Renal pelvis (tissue), 12 donors: ENCODE results near the gene VPS54. TPM values are rescaled to one million over a fixed set of nuclear protein-coding genes. Genes with fewer than 3 reads are reported as not detected.
A peak's percentile ranks its signal among the peaks of the same experiment; 100 is the strongest.

ENCODE experiments used
- DNase-seq: peaks from one replicate; pipeline ENCODE4 v3.0.0-alpha.2; 2013
- long read RNA-seq, 16 experiments: transcript quantifications; one replicate each; lab custom pipeline, GENCODE V29; 2026
- polyA plus RNA-seq, 3 donors: library from polyadenylated mRNA; unstranded; fragments of 120-200 nt; gene quantifications; one replicate each; pipeline ENCODE4 v1.2.1, GENCODE V29; 2013; ENCODE audit not compliant: insufficient read length in 3 of 3

Gene VPS54, protein sequence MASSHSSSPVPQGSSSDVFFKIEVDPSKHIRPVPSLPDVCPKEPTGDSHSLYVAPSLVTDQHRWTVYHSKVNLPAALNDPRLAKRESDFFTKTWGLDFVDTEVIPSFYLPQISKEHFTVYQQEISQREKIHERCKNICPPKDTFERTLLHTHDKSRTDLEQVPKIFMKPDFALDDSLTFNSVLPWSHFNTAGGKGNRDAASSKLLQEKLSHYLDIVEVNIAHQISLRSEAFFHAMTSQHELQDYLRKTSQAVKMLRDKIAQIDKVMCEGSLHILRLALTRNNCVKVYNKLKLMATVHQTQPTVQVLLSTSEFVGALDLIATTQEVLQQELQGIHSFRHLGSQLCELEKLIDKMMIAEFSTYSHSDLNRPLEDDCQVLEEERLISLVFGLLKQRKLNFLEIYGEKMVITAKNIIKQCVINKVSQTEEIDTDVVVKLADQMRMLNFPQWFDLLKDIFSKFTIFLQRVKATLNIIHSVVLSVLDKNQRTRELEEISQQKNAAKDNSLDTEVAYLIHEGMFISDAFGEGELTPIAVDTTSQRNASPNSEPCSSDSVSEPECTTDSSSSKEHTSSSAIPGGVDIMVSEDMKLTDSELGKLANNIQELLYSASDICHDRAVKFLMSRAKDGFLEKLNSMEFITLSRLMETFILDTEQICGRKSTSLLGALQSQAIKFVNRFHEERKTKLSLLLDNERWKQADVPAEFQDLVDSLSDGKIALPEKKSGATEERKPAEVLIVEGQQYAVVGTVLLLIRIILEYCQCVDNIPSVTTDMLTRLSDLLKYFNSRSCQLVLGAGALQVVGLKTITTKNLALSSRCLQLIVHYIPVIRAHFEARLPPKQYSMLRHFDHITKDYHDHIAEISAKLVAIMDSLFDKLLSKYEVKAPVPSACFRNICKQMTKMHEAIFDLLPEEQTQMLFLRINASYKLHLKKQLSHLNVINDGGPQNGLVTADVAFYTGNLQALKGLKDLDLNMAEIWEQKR
- polyA plus RNA-seq = 10 to 100 TPM; 43.8 to 47.9 (median 44.6) TPM
- long read RNA-seq, donor 1, full-length matches to known transcripts = 3 of 8 reads
- long read RNA-seq, donor 1, partial matches to known transcripts = 5 of 8 reads
- long read RNA-seq, donor 1, other reads (novel, unspliced or antisense) = 0 of 8 reads
- long read RNA-seq, donor 2 = 0 reads
- long read RNA-seq, donor 3 = 0 reads
- long read RNA-seq, donor 4, full-length matches to known transcripts = 3 of 3 reads
- long read RNA-seq, donor 4, partial matches to known transcripts = 0 of 3 reads
- long read RNA-seq, donor 4, other reads (novel, unspliced or antisense) = 0 of 3 reads
- long read RNA-seq, donor 5 = 0 reads
- long read RNA-seq, donor 6, partial matches to known transcripts = 7 of 8 reads
- long read RNA-seq, donor 6, other reads (novel, unspliced or antisense) = 0 of 8 reads
- long read RNA-seq, donor 7, full-length matches to known transcripts = 2 of 16 reads
- long read RNA-seq, donor 7, partial matches to known transcripts = 14 of 16 reads
- long read RNA-seq, donor 7, other reads (novel, unspliced or antisense) = 0 of 16 reads
- long read RNA-seq, donor 8 = 0 reads
- long read RNA-seq, donor 9, full-length matches to known transcripts = 3 of 14 reads
- long read RNA-seq, donor 9, partial matches to known transcripts = 11 of 14 reads
- long read RNA-seq, donor 9, other reads (novel, unspliced or antisense) = 0 of 14 reads
- long read RNA-seq, donor 10, full-length matches to known transcripts = 2 of 16 reads
- long read RNA-seq, donor 10, partial matches to known transcripts = 14 of 16 reads
- long read RNA-seq, donor 10, other reads (novel, unspliced or antisense) = 0 of 16 reads
- long read RNA-seq, donor 11, full-length matches to known transcripts = 2 of 7 reads
- long read RNA-seq, donor 11, partial matches to known transcripts = 5 of 7 reads
- long read RNA-seq, donor 11, other reads (novel, unspliced or antisense) = 0 of 7 reads
- long read RNA-seq, donor 12, partial matches to known transcripts = 14 of 16 reads
- long read RNA-seq, donor 12, other reads (novel, unspliced or antisense) = 0 of 16 reads
- long read RNA-seq, donor 13, full-length matches to known transcripts = 1 of 13 reads
- long read RNA-seq, donor 13, partial matches to known transcripts = 12 of 13 reads
- long read RNA-seq, donor 13, other reads (novel, unspliced or antisense) = 0 of 13 reads
- long read RNA-seq, donor 14 = 0 reads
- long read RNA-seq, donor 15, full-length matches to known transcripts = 1 of 6 reads
- long read RNA-seq, donor 15, partial matches to known transcripts = 5 of 6 reads
- long read RNA-seq, donor 15, other reads (novel, unspliced or antisense) = 0 of 6 reads
- long read RNA-seq, donor 16, full-length matches to known transcripts = 2 of 2 reads
- long read RNA-seq, donor 16, partial matches to known transcripts = 0 of 2 reads
- long read RNA-seq, donor 16, other reads (novel, unspliced or antisense) = 0 of 2 reads

GRCh38 chr2:64019083-64019974, at the start of gene VPS54:
Gene VPS54 (minus strand): TSS chr2:64019428. CDS start chr2:63983999, 35,429 bp downstream.
- DNase-seq = peak; percentile 60

GRCh38 chr2:64067326-64067725, 48.1 kb upstream of the VPS54 start:
- DNase-seq = no peak

- DNase-seq = no peak
These were observed 46.3 kb upstream of the VPS54 start for GRCh38 chr2:64065516-64065915.

DNA sequence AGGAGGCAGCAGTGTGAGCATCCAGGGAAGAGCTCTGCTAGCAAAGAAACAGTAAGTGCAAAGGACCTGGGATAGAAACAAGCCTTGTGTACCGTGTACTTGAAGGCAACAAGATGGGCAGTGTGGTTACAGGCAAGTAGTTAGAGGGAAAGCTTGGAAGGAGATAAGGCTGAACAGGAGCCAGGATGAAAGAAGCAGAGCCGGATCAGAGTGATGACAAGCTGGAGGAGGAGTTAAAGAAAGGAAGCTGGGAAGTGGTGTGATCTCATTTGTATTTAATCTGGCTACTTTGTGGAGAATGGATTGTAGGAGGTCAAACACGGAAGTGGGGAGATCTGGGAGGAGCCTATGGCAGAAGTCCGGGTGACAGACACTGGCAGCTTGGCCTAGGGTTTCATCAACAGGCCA, 44.7 kb upstream of the VPS54 start:
- DNase-seq = no peak

GRCh38 chr2:64063454-64063853, 44.2 kb upstream of the VPS54 start:
- DNase-seq = no peak

- no peak for DNase-seq
These were observed 43.6 kb upstream of the VPS54 start for GRCh38 chr2:64062840-64063239.

- DNase-seq = no peak
These were observed 40.0 kb upstream of the VPS54 start for GRCh38 chr2:64059270-64059669.

DNA sequence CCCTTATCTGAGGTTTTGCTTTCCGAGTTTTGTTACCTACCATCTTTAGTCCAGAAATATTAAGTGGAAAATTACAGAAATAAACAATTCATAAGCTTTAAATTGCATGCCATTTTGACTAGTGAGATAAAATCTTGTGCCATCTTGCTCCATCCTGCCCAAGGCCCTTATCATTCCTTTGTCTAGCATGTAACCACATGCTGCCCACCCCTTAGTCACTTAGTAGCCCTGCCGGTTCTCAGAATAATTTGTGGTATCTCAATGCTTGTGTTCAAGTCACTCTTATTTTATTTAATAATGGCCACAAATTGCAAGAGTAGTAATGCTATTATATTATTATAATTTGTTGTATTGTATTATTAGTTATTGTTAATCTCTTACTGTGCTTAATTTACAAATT, 36.8 kb upstream of the VPS54 start:
- no peak for DNase-seq

- DNase-seq = no peak
These were observed 35.1 kb upstream of the VPS54 start for GRCh38 chr2:64054161-64054915.

- no peak for DNase-seq
These were observed 33.4 kb upstream of the VPS54 start for GRCh38 chr2:64052463-64053241.

DNA sequence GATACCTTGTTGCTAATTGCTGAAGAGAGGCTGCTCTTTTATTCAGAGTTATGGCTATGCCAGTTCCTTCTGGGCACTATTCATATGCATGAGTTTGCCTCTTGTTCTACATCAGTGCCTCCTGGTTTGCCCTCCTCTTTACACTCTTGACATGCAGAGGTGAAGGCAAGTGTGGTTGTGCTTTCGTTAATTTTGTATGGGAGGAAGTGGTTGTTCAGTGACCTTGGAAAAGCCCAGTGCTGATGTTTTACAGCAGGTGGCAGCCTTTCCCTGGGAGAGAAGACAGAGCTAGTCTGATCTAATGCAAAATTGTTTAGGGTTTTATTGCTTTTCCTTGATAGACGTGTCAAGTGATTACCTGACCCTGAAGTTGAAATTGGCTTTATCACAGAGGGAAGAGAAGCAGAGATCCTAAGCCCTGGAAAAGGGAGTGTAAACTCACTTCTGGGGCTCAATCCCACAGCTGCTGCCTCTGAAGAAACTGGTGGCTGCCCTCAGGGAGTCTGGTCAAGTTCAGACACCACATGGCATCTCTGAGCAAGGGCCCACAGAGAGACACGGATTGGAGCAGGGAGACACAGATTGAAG, 30.5 kb upstream of the VPS54 start:
- DNase-seq = peak; percentile 77

DNA sequence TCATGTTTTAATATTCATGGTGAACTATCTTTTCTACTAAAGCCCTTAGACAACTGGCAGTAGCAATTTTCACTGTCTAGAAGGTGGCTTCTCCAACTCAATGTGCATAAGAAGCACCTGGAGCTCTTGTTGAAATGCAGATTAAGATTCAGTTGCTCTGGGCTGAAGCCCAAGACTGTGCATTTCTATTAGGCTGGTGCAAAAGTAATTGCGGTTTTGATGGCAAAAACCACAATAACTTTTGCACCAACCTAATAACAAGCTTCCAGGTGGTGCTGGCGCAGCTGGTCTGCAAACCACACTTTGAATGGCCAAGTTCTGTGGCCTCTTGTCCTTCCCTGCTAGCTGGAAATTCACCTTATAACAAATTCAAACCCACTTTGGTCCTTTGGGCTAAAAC, 26.7 kb upstream of the VPS54 start:
- no peak for DNase-seq

DNA sequence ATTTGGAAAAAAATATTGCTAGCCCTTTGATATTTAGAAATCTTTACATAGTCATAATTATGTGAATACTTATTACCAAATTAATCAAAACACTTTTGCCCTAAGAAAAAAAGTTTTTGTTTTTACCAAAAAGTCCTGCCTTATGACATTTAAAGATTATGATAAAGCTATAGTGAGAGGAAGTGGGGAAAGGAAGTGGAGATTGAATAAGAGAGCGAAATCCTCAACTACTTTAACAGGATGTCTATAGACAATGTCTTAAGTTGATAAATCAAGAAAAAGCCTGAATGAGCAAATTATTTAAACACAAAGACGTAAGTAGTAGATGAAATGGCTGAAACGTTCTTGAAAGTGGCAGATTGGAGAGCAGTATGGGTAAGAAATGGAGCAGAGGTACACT, 20.9 kb upstream of the VPS54 start:
- no peak for DNase-seq

- no peak for DNase-seq
These were observed 16.9 kb upstream of the VPS54 start for GRCh38 chr2:64036034-64036705.

GRCh38 chr2:64035072-64035942, 16.1 kb upstream of the VPS54 start:
- no peak for DNase-seq
